Astrocyte of the spinal cord (primary cell): ENCODE data around the gene CORO1C.

Source experiments
- DNase-seq: peaks from one replicate; pipeline ENCODE4 v3.0.0; 2011; ENCODE audit warnings: low read depth, low spot score
- H3K4me3 ChIP-seq: 2 replicates; pipeline ENCODE4 v1.5.1; 2011; ENCODE audit warnings: low read depth, mild to moderate bottlenecking, low read length, moderate library complexity
- CTCF ChIP-seq: IDR thresholded peaks from 2 replicates; pipeline ENCODE4 v1.5.1; 2012; ENCODE audit warnings: low read depth, mild to moderate bottlenecking, low read length, inconsistent platforms
- in situ Hi-C: cut with HindIII; loops from 2 replicates; pipeline ENCODE4 v1.10.0; 2017; ENCODE audit warnings: low sequenced_read_pairs

CORO1C gene

DNA sequence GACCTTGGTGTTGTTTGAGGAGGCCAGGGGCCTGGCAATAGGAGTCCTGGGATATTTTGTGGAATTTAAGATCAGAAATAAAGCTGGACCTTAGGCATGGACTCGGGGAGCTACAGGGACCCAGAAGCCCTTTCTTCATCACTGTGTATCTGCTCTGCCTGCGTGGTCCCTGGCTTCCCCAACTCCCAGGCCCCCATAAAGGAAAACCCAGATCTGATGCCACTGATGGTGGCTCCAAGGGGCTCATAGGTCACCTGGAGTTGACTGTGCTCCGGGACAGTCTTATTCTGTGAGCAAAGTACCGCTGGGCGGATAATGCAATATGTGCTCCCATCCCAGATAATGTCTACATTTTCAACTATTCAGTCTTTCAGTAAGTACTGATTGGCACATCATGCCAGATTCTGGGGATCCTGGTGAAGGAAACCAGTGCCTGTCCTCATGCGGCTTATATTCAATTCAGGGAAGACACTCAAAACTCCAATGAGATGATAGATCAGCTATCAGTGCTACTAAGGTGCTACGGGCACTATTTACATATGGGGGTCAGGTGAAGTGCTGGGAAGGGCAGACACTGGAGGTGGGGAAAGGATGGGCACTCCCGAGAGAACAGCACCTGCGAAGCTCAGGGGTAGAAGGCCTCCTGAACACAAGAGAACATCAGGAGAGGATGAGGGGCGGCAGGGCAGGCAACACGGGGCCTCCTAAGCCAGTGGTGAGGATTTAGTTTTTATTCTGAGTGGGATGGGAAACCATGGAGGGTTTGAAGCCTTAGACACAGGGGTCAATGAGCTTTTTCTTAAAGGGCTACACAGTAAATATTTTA is 92.1 kb downstream of the CORO1C start:
- no peak for TF ChIP-seq CTCF
- DNase-seq: no peak
- no peak overlapping the region for H3K4me3 ChIP-seq
- in situ Hi-C loops: no loop called here

- no peak for DNase-seq
- no peak overlapping the region for H3K4me3 ChIP-seq
These were observed 93.0 kb downstream of the CORO1C start for GRCh38 chr12:108638141-108638827.

DNA sequence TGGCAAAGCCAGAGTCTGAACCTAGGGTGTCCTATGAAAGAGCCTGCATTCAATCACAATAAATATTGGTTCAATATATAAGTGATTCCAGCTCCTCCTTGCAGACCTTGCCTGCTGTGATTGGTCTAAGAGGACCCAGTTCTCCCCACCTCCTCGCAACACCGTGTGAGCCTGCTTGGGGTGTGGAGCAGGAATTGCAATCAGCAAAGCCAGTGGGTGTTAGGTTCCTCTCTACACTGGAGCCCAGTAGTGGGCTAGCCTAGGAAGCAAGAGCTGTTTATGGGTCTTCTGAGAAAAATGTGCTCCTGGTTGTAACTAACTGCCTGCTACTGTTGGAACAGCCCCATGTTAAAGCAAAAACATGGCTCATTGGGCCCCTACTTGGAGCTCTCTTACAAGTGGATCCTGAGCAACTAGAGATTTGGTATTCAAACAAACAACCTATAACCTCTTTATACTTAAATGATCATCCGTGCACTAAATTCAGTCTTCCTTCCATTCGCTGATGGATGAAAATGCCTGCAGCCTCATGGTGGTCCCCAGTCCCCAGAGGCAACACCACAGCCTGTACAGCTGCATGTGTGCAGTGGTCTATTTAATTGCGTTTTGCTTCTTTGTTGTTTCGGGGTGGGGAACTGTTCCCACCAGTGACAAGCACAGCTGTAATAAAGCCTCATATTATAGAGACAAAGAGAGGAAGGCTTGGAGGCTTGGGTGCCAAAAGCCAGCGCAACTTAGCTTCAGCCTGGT is 93.9 kb downstream of the CORO1C start:
- no peak overlapping the region for H3K4me3 ChIP-seq
- no peak for DNase-seq
- in situ Hi-C loops: no loop called here
- no peak for TF ChIP-seq CTCF

More at GRCh38 chr12:108638141-108638827, 93.0 kb downstream of the CORO1C start:
- TF ChIP-seq CTCF: no peak
- in situ Hi-C loops: no loop called here

DNA sequence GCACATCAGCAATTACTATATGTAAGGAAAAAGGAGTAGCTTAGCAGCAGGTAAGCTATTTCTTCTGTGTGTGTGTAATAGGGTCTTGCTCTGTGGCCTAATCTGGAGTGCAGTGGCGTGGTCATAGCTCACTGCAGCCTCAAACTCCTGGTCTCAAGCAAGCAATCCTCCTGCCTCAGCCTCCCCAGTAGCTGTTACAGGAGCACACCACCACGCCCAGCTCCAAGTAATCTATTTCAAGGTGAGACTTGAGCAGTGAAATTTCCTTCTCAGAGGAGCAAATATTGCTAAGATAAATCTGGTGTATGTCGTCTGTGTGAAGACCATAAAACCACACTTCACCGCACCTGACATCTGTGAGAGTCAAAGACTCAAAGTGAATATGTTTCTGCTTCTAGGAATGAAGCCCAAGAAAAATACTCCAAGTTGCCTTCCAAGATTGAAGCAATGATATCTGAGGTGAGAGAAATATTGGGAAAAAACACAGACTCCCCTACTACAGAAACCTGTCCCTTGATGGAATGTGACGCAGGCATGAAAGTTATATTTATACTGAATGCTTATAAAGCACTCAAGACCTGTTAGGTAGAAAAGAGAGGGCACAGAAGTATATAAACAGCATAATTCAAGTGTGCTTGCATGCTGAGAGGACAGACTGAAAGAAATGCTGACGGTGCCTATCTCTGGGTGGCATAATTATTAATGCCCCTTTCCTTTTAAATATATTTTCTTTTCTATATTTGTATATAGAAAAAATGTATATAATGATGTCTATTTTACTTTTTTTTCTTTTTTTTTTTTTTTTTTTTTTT is 95.1 kb downstream of the CORO1C start:
- in situ Hi-C loops: no loop called here
- no peak overlapping the region for H3K4me3 ChIP-seq
- DNase-seq: no peak

GRCh38 chr12:108635201-108635996 is 95.9 kb downstream of the CORO1C start:
- no peak for TF ChIP-seq CTCF
- in situ Hi-C loops: no loop called here
- no peak overlapping the region for H3K4me3 ChIP-seq
- DNase-seq: no peak

More for the DNA sequence above, 95.1 kb downstream of the CORO1C start:
- no peak for TF ChIP-seq CTCF
